MCF 10A (cell line): ENCODE data around the gene ZGPAT. TPM values are rescaled to one million over a fixed set of nuclear protein-coding genes. Genes with fewer than 3 reads are reported as not detected.
"Not testable (repeated sequence)": the region's sequence is repeated elsewhere in the genome, so short reads cannot be mapped to it uniquely, and the experiment has no call there.

Experiments used
- Bru-seq: library from RNA; stranded (reverse); fragments of 400-500 nt; gene quantifications from one replicate; lab custom pipeline; 2021; lab: Mats Ljungman, UMichigan
- BruChase-seq, 2 experiments: library from RNA; stranded (reverse); fragments of 400-500 nt; gene quantifications; one replicate each; lab custom pipeline; 2021; lab: Mats Ljungman, UMichigan
- BruUV-seq: library from RNA; stranded (reverse); fragments of 400-500 nt; replicated peaks from 2 replicates; lab custom pipeline; 2021; lab: Mats Ljungman, UMichigan
- CTCF ChIA-PET: fragments of 300-600 bp; sonication (Branson Sonifier 250); formaldehyde crosslinking; extraction: SDS; loops from one replicate; lab custom pipeline; 2021; ENCODE audit warnings: antibody characterized with exemption, inconsistent platforms; lab: Yijun Ruan, JAX
- POLR2A ChIA-PET: fragments of 300-600, 350-650 bp; sonication (Branson Sonifier 250); formaldehyde crosslinking; extraction: SDS; loops from one replicate; lab custom pipeline; 2020; ENCODE audit warnings: antibody characterized with exemption, inconsistent platforms; lab: Yijun Ruan, JAX
- DNase-seq: peaks from one replicate; pipeline ENCODE4 v3.0.0-alpha.2; 2018; ENCODE audit not compliant: unreplicated experiment
- H3K27ac Mint-ChIP-seq: one replicate; pipeline ENCODE4 v1.8.0; 2022; ENCODE audit warnings: mild to moderate bottlenecking, low read depth, mixed read lengths; ENCODE audit not compliant: unreplicated experiment
- H3K27me3 Mint-ChIP-seq: one replicate; pipeline ENCODE4 v1.8.0; 2022; ENCODE audit warnings: mixed read lengths; ENCODE audit not compliant: insufficient read depth, unreplicated experiment
- H3K36me3 Mint-ChIP-seq: one replicate; pipeline ENCODE4 v1.8.0; 2022; ENCODE audit warnings: mild to moderate bottlenecking, moderate library complexity, mixed read lengths; ENCODE audit not compliant: insufficient read depth, unreplicated experiment
- H3K4me1 Mint-ChIP-seq: one replicate; pipeline ENCODE4 v1.8.0; 2022; ENCODE audit warnings: mixed read lengths; ENCODE audit not compliant: insufficient read depth, unreplicated experiment
- H3K4me3 Mint-ChIP-seq: one replicate; pipeline ENCODE4 v1.8.0; 2022; ENCODE audit warnings: mild to moderate bottlenecking, moderate library complexity, mixed read lengths; ENCODE audit not compliant: unreplicated experiment
- H3K9me3 Mint-ChIP-seq: one replicate; pipeline ENCODE4 v1.8.0; 2022; ENCODE audit warnings: mixed read lengths; ENCODE audit not compliant: unreplicated experiment
- intact Hi-C: fragments of 100-400 bp; cut with micrococcal nuclease; formaldehyde crosslinking; loops from 2 replicates; pipeline ENCODE4 v1.14.1; 2022
- long read RNA-seq: library from polyadenylated mRNA; stranded (forward); transcript quantifications from one replicate; pipeline ENCODE4 v2.0.0, GENCODE V29; 2022
- total RNA-seq: library from RNA; stranded (reverse); gene quantifications from 2 replicates; pipeline ENCODE4 v1.2.3, GENCODE V29; 2022
- TF ChIP-seq, protein P1 (sequence below): fragments of 200-600 bp; IDR thresholded peaks from one replicate; pipeline ENCODE4 v1.8.0; 2022; ENCODE audit warnings: antibody characterized with exemption, mild to moderate bottlenecking; ENCODE audit not compliant: unreplicated experiment

ZGPAT gene, protein sequence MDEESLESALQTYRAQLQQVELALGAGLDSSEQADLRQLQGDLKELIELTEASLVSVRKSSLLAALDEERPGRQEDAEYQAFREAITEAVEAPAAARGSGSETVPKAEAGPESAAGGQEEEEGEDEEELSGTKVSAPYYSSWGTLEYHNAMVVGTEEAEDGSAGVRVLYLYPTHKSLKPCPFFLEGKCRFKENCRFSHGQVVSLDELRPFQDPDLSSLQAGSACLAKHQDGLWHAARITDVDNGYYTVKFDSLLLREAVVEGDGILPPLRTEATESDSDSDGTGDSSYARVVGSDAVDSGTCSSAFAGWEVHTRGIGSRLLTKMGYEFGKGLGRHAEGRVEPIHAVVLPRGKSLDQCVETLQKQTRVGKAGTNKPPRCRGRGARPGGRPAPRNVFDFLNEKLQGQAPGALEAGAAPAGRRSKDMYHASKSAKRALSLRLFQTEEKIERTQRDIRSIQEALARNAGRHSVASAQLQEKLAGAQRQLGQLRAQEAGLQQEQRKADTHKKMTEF
- 19.5 and 22.2 TPM in 2 replicates for total RNA-seq
- Bru-seq, nascent RNA, result percentile 60 among the genes with signal in this experiment
- BruChase-seq, experiment 1, labeled RNA remaining after a 6-hour chase, result percentile 78 among the genes with signal in this experiment
- percentile 70 among the genes with signal in this experiment for BruChase-seq, experiment 2, labeled RNA remaining after a 2-hour chase
- long read RNA-seq, transcript ZGPAT-202 (7 exons, 1,871 nt), result major isoform, 7 of 21 reads
- long read RNA-seq, partial matches to known transcripts, result 3 of 21 reads
- long read RNA-seq, other reads (novel, unspliced or antisense), result 5 of 21 reads

DNA sequence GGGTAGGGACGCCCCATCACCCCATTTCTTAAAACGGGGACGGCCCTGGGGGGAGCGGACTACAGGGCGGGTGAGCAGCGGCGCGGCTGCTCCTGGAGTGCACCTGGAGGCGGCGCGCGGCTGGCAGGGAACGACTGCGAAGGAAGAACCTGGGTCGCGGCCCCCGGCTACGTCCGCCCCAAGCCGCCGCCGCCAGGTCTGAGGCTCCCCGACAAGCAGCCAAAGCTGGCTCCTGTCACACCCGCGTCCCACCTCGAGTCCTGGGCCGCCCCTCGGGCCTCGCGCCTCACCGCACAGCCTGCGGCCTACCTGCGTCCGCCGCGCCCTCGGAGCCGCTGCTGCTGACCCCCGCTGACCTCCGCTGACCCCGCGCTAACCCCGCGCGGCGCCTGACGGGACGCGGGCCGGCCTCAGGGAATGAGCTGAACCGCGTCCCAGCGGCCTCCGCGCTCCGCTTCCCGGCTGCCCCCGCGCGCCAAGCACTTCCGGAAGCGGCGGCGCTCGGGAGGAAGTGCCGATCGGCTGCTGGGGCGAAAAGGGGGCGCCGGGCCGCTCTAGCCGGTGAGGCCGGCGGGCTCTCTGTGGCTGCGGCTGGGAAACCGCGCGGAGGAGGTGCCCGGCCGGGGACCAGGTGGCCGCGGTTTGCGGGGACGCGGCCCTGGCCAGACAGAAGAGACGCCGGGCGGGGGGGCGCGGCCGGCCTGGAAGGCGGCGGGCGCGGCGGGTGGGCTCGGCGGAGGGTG is at the start of gene ZGPAT, which contains the start of gene ARFRP1:
Gene ZGPAT, plus strand, starts transcription at position 482 of the 743 bp plus-strand sequence. CDS start 542 bp downstream, outside the sequence.
Gene ARFRP1, minus strand, starts transcription at position 419 of the 743 bp plus-strand sequence. CDS start 885 bp downstream, outside the sequence.
- no TSS peak for BruUV-seq
- ChIA-PET POLR2A (interaction anchor here (0.6 to 4.2 kb wide), 42 partner anchors 10 to 412 kb away, joined by 3 to 79 read pairs (median 4); partner anchors contain the start of genes GMEB2, LIME1, PPDPF and PRPF6), CTCF (interaction anchor here (0.6 to 2.7 kb wide), 14 partner anchors 9 to 266 kb away, joined by 3 to 9 read pairs (median 4); partner anchors contain the start of genes GMEB2, LIME1 and TPD52L2)
- no peaks in the 10 kb centered on the region for H3K27me3 Mint-ChIP-seq
- H3K36me3 Mint-ChIP-seq, result peaks cover 64% of the 10 kb centered on the region
- DNase-seq, result peak; percentile 82
- H3K4me1 Mint-ChIP-seq, result peaks cover 9% of the 10 kb centered on the region
- peak within 1 kb of the TSS; percentile 86 for H3K4me3 Mint-ChIP-seq
- H3K9me3 Mint-ChIP-seq, result peaks cover 7% of the 10 kb centered on the region
- intact Hi-C loops, result loop anchor here (1.0 to 5.0 kb wide), 4 partner anchors 158 to 265 kb away; partner anchors contain the start of genes TPD52L2 and UCKL1
- peak within 1 kb of the TSS; percentile 61 for H3K27ac Mint-ChIP-seq
- TF ChIP-seq, protein P1, sequence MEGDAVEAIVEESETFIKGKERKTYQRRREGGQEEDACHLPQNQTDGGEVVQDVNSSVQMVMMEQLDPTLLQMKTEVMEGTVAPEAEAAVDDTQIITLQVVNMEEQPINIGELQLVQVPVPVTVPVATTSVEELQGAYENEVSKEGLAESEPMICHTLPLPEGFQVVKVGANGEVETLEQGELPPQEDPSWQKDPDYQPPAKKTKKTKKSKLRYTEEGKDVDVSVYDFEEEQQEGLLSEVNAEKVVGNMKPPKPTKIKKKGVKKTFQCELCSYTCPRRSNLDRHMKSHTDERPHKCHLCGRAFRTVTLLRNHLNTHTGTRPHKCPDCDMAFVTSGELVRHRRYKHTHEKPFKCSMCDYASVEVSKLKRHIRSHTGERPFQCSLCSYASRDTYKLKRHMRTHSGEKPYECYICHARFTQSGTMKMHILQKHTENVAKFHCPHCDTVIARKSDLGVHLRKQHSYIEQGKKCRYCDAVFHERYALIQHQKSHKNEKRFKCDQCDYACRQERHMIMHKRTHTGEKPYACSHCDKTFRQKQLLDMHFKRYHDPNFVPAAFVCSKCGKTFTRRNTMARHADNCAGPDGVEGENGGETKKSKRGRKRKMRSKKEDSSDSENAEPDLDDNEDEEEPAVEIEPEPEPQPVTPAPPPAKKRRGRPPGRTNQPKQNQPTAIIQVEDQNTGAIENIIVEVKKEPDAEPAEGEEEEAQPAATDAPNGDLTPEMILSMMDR, result no peak

DNA sequence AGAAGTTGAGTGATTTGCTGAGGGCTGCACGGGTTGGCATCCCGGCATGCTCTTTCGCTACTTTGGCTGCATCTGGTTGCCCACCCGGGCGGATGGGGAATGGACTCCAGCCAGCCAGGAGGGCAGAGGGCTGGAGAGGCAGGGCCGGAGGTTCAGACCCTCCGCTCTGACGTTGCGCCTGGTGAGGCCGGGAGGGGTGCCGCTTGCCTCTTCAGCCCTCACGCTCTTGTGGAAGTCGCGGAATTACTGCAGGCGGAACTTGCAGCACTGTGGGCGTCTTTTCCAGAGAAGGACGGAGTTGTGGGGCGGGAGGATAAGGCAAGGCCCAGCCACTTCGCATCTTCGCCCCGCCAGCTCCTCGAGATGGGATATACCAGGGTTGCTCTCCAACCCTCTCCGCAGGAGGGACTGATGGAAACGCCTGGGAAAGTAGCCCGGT is 49.1 kb upstream of the ZGPAT start:
- no TSS peak for BruUV-seq
- CTCF ChIA-PET, result interaction anchor here (1.5 kb wide), 1 partner anchor 10 kb away, joined by 4 read pairs; no protein-coding TSS in a partner anchor
- intact Hi-C loops, result loop anchor here (5.0 kb wide), 1 partner anchor 39 kb away; the partner anchor contains the start of gene TNFRSF6B

DNA sequence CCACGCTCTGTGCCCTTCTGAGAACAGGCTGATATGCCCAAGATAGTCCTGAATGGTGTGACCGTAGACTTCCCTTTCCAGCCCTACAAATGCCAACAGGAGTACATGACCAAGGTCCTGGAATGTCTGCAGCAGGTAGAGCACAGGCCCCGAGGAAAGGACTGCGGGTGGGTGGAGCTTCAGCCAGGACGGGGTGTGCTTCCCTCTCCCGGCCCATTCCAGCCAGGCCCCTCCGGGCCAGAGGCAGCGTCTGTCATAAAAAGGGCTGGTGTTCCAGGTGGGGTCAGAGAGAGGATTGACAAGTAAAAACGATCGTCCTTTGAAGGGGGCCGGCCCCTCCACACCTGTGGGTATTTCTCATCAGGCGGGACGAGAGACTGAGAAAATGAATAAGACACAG is 48.5 kb upstream of the ZGPAT start:
- BruUV-seq, result no TSS peak
- no peak overlapping the region for H3K27ac Mint-ChIP-seq
- TF ChIP-seq, protein P1, result no peak
- DNase-seq, result no peak
- peaks cover 9% of the 10 kb centered on the region for H3K4me1 Mint-ChIP-seq
- H3K9me3 Mint-ChIP-seq, result no peaks in the 10 kb centered on the region
- POLR2A ChIA-PET, result interaction anchor here (0.5 to 2.6 kb wide), 6 partner anchors 17 to 242 kb away, joined by 3 to 48 read pairs (median 4); partner anchors contain the start of genes GMEB2 and PPDPF
- peaks cover 6% of the 10 kb centered on the region for H3K36me3 Mint-ChIP-seq
- H3K27me3 Mint-ChIP-seq, result no peaks in the 10 kb centered on the region
- intact Hi-C loops, result loop anchor here (5.0 kb wide), 1 partner anchor 38 kb away; the partner anchor contains the start of gene TNFRSF6B
- H3K4me3 Mint-ChIP-seq, result peak overlapping the region; percentile 88
- CTCF ChIA-PET, result no interaction called here

More for the DNA sequence above, 49.1 kb upstream of the ZGPAT start:
- peaks cover 9% of the 10 kb centered on the region for H3K4me1 Mint-ChIP-seq
- no peaks in the 10 kb centered on the region for H3K9me3 Mint-ChIP-seq
- H3K27me3 Mint-ChIP-seq, result no peaks in the 10 kb centered on the region
- TF ChIP-seq, protein P1, result no peak
- H3K4me3 Mint-ChIP-seq, result peak overlapping the region; percentile 88
- no peak for DNase-seq
- H3K36me3 Mint-ChIP-seq, result peaks cover 6% of the 10 kb centered on the region
- peak overlapping the region; percentile 97 for H3K27ac Mint-ChIP-seq
- POLR2A ChIA-PET, result interaction anchor here (0.7 to 2.6 kb wide), 30 partner anchors 8 to 732 kb away, joined by 3 to 48 read pairs (median 6); partner anchors contain the start of genes ARFGAP1, ARFRP1, GMEB2 and PPDPF

DNA sequence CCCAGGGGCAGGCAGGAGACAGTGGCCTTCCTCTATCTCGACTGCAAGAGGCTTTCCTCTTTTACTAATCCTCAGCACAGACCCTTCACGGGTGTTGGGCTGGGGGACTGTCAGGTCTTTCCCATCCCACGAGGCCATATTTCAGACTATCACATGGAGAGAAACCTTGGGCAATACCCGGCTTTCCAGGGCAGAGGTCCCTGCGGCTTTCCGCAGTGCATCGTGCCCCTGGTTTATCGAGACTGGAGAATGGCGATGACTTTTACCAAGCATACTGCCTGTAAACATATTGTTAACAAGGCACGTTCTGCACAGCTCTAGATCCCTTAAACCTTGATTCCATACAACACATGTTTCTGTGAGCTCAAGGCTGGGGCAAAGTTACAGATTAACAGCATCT is 47.7 kb upstream of the ZGPAT start:
- TSS peak; percentile 43 for BruUV-seq
- intact Hi-C loops, H3K4me1 Mint-ChIP-seq, CTCF ChIA-PET, H3K27me3 Mint-ChIP-seq, H3K9me3 Mint-ChIP-seq, H3K27ac Mint-ChIP-seq, DNase-seq: not testable (repeated sequence)
- POLR2A ChIA-PET, result interaction anchor here (0.7 to 1.9 kb wide), 2 partner anchors 28 to 33 kb away, joined by 3 to 4 read pairs; partner anchors contain the start of gene GMEB2
- Mint-ChIP-seq H3K36me3 (peaks cover 10% of the 10 kb centered on the region), H3K4me3 (peak overlapping the region; percentile 88)
